HL-60 (cell line): ENCODE measurements around the gene MARK1.

Experiments used
- DNase-seq, 2 experiments: peaks; one replicate each; pipeline ENCODE4 v3.0.0-alpha.2; 2010 to 2020; ENCODE audit warnings: low read depth in 1 of 2, low spot score in 1 of 2
- H3K27ac ChIP-seq: fragments of 250-450 bp; sonication (Bioruptor Pico); replicated peaks from 2 replicates; pipeline ENCODE4 v1.5.1; 2020; ENCODE audit warnings: mild to moderate bottlenecking, moderate library complexity
- H3K27me3 ChIP-seq: fragments of 250-450 bp; sonication (Bioruptor Pico); 2 replicates; pipeline ENCODE4 v1.5.1; 2021; ENCODE audit warnings: mild to moderate bottlenecking, moderate library complexity; ENCODE audit not compliant: insufficient read depth, poor library complexity, severe bottlenecking
- H3K4me3 ChIP-seq: replicated peaks from 2 replicates; pipeline ENCODE4 v1.5.1; 2011; ENCODE audit warnings: mild to moderate bottlenecking, control low read depth, low read length; ENCODE audit not compliant: insufficient read depth
- GABPA ChIP-seq: IDR thresholded peaks from 2 replicates; pipeline ENCODE4 v1.6.1; 2012; ENCODE audit warnings: low read depth
- POLR2AphosphoS5 ChIP-seq: IDR thresholded peaks from 2 replicates; pipeline ENCODE4 v1.6.1; 2012; ENCODE audit warnings: low read depth
- SPI1 ChIP-seq: IDR thresholded peaks from 2 replicates; pipeline ENCODE4 v1.6.1; 2012; ENCODE audit warnings: low read depth, mild to moderate bottlenecking, borderline replicate concordance
- TF ChIP-seq, protein P1 (sequence below): IDR thresholded peaks from 2 replicates; pipeline ENCODE4 v1.6.1; 2012; ENCODE audit warnings: low read depth; ENCODE audit not compliant: insufficient replicate concordance
- TF ChIP-seq, protein P2 (sequence below): IDR thresholded peaks from one replicate; pipeline ENCODE4 v1.5.1; 2011; ENCODE audit warnings: low read length, control low read depth, inconsistent platforms; ENCODE audit not compliant: insufficient read depth

Gene MARK1

DNA sequence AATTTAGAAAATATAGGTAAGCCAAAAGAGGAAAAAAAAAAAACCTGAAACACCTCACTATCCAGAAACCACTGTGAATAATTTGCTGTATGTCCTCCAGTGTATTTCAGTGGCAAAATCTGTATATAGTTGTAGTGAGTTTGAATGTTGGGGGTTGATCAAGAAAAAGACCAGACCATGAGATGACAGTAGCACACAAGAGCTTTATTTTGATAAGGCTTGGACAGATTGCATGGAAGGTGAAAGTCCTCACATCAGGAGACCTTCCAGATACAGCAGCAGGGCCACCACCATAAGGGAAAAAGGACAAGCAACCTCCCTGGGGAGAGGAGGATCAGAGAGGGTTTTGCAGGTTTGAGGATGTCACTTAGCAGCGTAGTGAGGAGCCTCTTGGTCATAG lies 146.0 kb downstream of the MARK1 start:
- Histone ChIP-seq H3K27me3 (peaks cover 1% of the 10 kb centered on the region), H3K27ac (no peak overlapping the region), H3K4me3 (no peak overlapping the region)
- TF ChIP-seq SPI1, result no peak
- TF ChIP-seq, protein P1, sequence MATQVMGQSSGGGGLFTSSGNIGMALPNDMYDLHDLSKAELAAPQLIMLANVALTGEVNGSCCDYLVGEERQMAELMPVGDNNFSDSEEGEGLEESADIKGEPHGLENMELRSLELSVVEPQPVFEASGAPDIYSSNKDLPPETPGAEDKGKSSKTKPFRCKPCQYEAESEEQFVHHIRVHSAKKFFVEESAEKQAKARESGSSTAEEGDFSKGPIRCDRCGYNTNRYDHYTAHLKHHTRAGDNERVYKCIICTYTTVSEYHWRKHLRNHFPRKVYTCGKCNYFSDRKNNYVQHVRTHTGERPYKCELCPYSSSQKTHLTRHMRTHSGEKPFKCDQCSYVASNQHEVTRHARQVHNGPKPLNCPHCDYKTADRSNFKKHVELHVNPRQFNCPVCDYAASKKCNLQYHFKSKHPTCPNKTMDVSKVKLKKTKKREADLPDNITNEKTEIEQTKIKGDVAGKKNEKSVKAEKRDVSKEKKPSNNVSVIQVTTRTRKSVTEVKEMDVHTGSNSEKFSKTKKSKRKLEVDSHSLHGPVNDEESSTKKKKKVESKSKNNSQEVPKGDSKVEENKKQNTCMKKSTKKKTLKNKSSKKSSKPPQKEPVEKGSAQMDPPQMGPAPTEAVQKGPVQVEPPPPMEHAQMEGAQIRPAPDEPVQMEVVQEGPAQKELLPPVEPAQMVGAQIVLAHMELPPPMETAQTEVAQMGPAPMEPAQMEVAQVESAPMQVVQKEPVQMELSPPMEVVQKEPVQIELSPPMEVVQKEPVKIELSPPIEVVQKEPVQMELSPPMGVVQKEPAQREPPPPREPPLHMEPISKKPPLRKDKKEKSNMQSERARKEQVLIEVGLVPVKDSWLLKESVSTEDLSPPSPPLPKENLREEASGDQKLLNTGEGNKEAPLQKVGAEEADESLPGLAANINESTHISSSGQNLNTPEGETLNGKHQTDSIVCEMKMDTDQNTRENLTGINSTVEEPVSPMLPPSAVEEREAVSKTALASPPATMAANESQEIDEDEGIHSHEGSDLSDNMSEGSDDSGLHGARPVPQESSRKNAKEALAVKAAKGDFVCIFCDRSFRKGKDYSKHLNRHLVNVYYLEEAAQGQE, result no peak
- TF ChIP-seq, protein P2, sequence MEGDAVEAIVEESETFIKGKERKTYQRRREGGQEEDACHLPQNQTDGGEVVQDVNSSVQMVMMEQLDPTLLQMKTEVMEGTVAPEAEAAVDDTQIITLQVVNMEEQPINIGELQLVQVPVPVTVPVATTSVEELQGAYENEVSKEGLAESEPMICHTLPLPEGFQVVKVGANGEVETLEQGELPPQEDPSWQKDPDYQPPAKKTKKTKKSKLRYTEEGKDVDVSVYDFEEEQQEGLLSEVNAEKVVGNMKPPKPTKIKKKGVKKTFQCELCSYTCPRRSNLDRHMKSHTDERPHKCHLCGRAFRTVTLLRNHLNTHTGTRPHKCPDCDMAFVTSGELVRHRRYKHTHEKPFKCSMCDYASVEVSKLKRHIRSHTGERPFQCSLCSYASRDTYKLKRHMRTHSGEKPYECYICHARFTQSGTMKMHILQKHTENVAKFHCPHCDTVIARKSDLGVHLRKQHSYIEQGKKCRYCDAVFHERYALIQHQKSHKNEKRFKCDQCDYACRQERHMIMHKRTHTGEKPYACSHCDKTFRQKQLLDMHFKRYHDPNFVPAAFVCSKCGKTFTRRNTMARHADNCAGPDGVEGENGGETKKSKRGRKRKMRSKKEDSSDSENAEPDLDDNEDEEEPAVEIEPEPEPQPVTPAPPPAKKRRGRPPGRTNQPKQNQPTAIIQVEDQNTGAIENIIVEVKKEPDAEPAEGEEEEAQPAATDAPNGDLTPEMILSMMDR, result no peak
- no peak for TF ChIP-seq GABPA
- no peak for TF ChIP-seq POLR2AphosphoS5
- no peak for DNase-seq

DNA sequence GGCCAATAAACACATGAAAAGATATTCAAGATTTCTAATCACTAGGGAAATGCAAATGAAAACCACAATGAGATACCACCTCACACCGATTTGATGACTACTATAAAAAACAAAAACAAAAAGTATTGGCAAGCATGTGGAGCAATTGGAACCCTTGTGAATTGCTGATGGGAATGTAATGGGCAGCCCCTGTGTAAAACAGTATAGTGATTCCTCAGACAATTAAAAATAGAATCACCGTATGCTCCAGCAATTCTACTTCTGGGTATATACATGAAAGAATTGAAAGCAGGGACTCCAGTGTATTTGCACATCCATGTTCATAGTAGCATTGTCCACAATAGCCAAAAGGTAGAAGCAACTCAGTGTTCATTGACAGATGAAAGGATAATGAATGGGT lies 149.3 kb downstream of the MARK1 start:
- TF ChIP-seq GABPA (no peak), SPI1 (no peak), POLR2AphosphoS5 (no peak)
- TF ChIP-seq, protein P2, result no peak
- TF ChIP-seq, protein P1, result no peak
- no peak overlapping the region for H3K27ac ChIP-seq
- DNase-seq, result no peak
- no peaks in the 10 kb centered on the region for H3K27me3 ChIP-seq
- no peak overlapping the region for H3K4me3 ChIP-seq

DNA sequence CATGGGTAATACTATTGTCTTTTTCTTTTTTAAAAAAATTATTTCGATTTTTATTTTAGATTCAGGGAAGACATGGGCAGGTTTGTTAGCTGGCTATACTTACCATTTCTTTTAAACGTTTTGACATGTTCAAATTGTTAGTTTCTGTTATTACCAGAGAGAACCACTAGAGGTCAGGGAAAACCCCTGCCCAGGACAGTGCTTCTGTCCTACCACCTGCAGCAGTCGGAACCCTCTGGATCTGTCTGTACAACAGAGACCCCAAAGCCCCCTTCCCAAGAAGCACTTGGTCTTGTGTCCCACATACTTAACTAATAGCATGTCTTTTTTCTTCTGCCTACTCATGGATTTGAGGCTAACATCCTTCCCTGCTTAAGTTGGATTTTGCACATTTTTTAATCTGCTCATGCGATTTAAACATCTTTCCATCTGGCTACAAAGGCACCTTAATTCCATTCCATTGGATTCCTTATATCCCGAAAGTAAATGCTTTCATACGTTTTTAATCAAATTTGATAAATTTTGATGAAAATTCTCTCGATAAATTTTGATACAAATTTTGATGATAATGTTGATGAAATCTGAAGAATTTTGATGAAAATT lies 152.2 kb downstream of the MARK1 start:
- peak in 1 of 2 experiments; percentile 26 for DNase-seq
- TF ChIP-seq GABPA, result no peak
- TF ChIP-seq, protein P2, result peak; percentile 31
- H3K27ac ChIP-seq, result no peak overlapping the region
- no peaks in the 10 kb centered on the region for H3K27me3 ChIP-seq
- H3K4me3 ChIP-seq, result no peak overlapping the region
